ENCODE data around the gene ARMCX2.

Gene ARMCX2

GRCh38 chrX:101642093-101642492 lies 17.6 kb downstream of the ARMCX2 start:
- no peaks in the 10 kb centered on the region for H3K27me3 Mint-ChIP-seq
- H3K4me1 Mint-ChIP-seq (ENCODE audit: low read depth): no peaks in the 10 kb centered on the region
- peaks cover 2% of the 10 kb centered on the region for H3K36me3 Mint-ChIP-seq
- no peak overlapping the region for H3K4me3 Mint-ChIP-seq
- no peak overlapping the region for H3K27ac Mint-ChIP-seq
- no peaks in the 10 kb centered on the region for H3K9me3 Mint-ChIP-seq (ENCODE audit: low read depth)

- no peak overlapping the region for H3K4me3 Mint-ChIP-seq
- no peak overlapping the region for H3K27ac Mint-ChIP-seq
- H3K36me3 Mint-ChIP-seq: peaks cover 2% of the 10 kb centered on the region
- H3K9me3 Mint-ChIP-seq (ENCODE audit: low read depth): no peaks in the 10 kb centered on the region
- H3K4me1 Mint-ChIP-seq (ENCODE audit: low read depth): no peaks in the 10 kb centered on the region
- H3K27me3 Mint-ChIP-seq: no peaks in the 10 kb centered on the region
Observed at GRCh38 chrX:101639583-101639982, 20.1 kb downstream of the ARMCX2 start.

- Mint-ChIP-seq H3K4me3 (peak overlapping the region; percentile 57), H3K27ac (peak overlapping the region; percentile 55), H3K27me3 (no peaks in the 10 kb centered on the region), H3K36me3 (no peaks in the 10 kb centered on the region), H3K4me1 (ENCODE audit: low read depth) (peaks cover 42% of the 10 kb centered on the region), H3K9me3 (ENCODE audit: low read depth) (no peaks in the 10 kb centered on the region)
Observed at GRCh38 chrX:101619364-101619763, 40.3 kb downstream of the ARMCX2 start.

GRCh38 chrX:101617211-101618191 lies 42.1 kb downstream of the ARMCX2 start, which contains the start of gene ARMCX6:
TSS of gene ARMCX6 (minus strand) at chrX:101618000. CDS start at chrX:101616620, 1,380 bp downstream.
- H3K27ac Mint-ChIP-seq: peak within 1 kb of the TSS; percentile 84
- H3K27me3 Mint-ChIP-seq: no peaks in the 10 kb centered on the region
- H3K36me3 Mint-ChIP-seq: no peaks in the 10 kb centered on the region

GRCh38 chrX:101605728-101606127 lies 53.9 kb downstream of the ARMCX2 start:
- Mint-ChIP-seq H3K27me3 (no peaks in the 10 kb centered on the region), H3K27ac (no peak overlapping the region), H3K4me1 (ENCODE audit: low read depth) (no peaks in the 10 kb centered on the region), H3K4me3 (no peak overlapping the region), H3K9me3 (ENCODE audit: low read depth) (no peaks in the 10 kb centered on the region), H3K36me3 (no peaks in the 10 kb centered on the region)

More at GRCh38 chrX:101617211-101618191, 42.1 kb downstream of the ARMCX2 start, which contains the start of gene ARMCX6:
- Mint-ChIP-seq H3K4me3 (peak within 1 kb of the TSS; percentile 91), H3K4me1 (ENCODE audit: low read depth) (peaks cover 31% of the 10 kb centered on the region), H3K9me3 (ENCODE audit: low read depth) (no peaks in the 10 kb centered on the region)
